Measurements from ENCODE around the gene GNGT2.

GNGT2 gene

DNA sequence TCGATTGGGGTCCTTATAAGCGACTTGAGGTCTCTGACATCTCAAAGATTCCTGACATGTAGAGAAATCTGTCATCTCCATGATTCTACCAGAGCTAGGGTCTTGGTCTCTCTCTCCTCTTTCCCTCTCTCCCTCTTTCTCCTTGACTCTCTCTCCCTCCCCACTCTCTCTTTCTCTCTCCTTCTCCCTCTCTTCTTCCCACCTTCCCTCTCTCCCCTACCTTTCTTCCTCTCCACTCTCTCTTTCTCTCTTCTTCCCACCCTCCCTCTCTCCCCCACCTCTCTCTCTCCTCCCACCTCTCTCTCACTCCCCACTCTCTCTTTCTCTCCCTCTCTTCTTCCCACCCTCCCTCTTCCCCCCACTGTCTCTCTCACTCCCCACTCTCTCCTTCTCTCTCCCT, 45.2 kb downstream of the GNGT2 start:
- in situ Hi-C loops (cut with HindIII; ENCODE audit: low sequenced_read_pairs), result no loop called here
- DNase-seq (ENCODE audit: low read depth, low spot score), result no peak

DNA sequence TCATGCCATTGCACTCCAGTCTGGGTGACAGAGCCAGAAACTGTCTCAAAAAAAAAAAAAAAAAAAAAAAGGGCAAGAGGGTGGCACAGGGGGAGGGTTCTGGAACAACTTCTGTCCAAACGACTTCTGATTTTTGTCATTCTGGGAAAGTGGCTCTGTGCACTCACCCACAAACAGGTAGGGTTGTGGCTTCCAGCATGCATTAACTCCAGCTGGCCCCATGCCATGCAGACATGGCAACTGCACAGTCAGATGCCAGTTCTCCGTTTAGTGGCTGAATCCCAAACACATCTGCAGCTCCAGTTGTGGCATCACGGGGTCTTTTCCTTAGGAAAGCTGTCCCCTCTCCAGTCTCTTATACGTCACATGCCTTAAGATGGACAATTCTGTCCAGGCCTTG, 47.5 kb downstream of the GNGT2 start:
- no peak overlapping the region for H3K4me3 ChIP-seq (ENCODE audit: low read depth, low read length)
- in situ Hi-C loops (cut with HindIII; ENCODE audit: low sequenced_read_pairs), result no loop called here
- TF ChIP-seq CTCF (IDR thresholded peaks at IDR 0.05; ENCODE audit: low read depth, low read length), result no peak
- DNase-seq (ENCODE audit: low read depth, low spot score), result no peak

More for the DNA sequence above, 45.2 kb downstream of the GNGT2 start:
- no peak for TF ChIP-seq CTCF (IDR thresholded peaks at IDR 0.05; ENCODE audit: low read depth, low read length)
- no peak overlapping the region for H3K4me3 ChIP-seq (ENCODE audit: low read depth, low read length)

- in situ Hi-C loops (cut with HindIII; ENCODE audit: low sequenced_read_pairs), result no loop called here
- no peak overlapping the region for H3K4me3 ChIP-seq (ENCODE audit: low read depth, low read length)
- no peak for TF ChIP-seq CTCF (IDR thresholded peaks at IDR 0.05; ENCODE audit: low read depth, low read length)
- no peak for DNase-seq (ENCODE audit: low read depth, low spot score)
Observed at GRCh38 chr17:49157784-49158183, 52.6 kb downstream of the GNGT2 start.

DNA sequence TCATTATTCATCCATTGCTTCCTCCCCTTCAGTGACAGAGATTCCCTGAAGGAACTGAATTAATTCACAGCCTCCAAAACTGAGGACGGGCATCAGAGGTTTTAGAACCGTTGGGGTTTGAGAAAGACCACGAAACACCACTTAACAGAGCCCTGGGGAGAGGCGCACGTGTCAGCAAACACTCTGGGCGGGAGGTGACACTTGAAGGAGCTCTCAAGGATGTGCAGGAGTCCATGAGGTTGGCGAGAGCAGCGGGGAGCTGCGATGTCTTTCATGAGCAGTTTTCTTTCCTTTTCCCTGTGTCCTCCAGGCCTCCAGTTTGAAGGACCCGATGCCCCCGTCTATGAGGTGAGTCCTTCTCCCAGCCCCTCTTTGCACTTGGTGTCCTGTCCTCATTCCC, 54.1 kb downstream of the GNGT2 start:
- no peak overlapping the region for H3K4me3 ChIP-seq (ENCODE audit: low read depth, low read length)
- TF ChIP-seq CTCF (IDR thresholded peaks at IDR 0.05; ENCODE audit: low read depth, low read length), result no peak
- in situ Hi-C loops (cut with HindIII; ENCODE audit: low sequenced_read_pairs), result no loop called here
- DNase-seq (ENCODE audit: low read depth, low spot score), result no peak
